K562 (cell line): ENCODE results near the gene PPIA. TPM values are rescaled to one million over a fixed set of nuclear protein-coding genes. Genes with fewer than 3 reads are reported as not detected.

Experiments used
- ERF ChIP-seq: fragments of 450-650 bp; formaldehyde crosslinking; IDR thresholded peaks from 2 replicates; pipeline ENCODE4 v1.4.0; 2020; ENCODE audit warnings: mild to moderate bottlenecking, mixed read lengths
- ETS2 ChIP-seq: IDR thresholded peaks from 2 replicates; pipeline ENCODE4 v1.6.1; 2016; ENCODE audit warnings: borderline replicate concordance, missing genetic modification characterization, mild to moderate bottlenecking, moderate library complexity, missing compliant biosample characterization; ENCODE audit not compliant: poor library complexity, severe bottlenecking
- GTF3C2 ChIP-seq: IDR thresholded peaks from 3 replicates; pipeline ENCODE4 v1.6.1; 2011; ENCODE audit warnings: borderline replicate concordance, mild to moderate bottlenecking, moderate library complexity; ENCODE audit not compliant: insufficient read length; ENCODE audit errors: extremely low read depth
- HNRNPH1 ChIP-seq: fragments of 200-400 bp; formaldehyde crosslinking; optimal IDR thresholded peaks from 2 replicates; pipeline ENCODE3; 2017; ENCODE audit warnings: low read depth, mild to moderate bottlenecking, low read length, moderate library complexity
- HNRNPL ChIP-seq: fragments of 200-400 bp; formaldehyde crosslinking; IDR thresholded peaks from 2 replicates; pipeline ENCODE4 v1.6.1; 2017; ENCODE audit warnings: low read depth, mild to moderate bottlenecking, low read length
- IRF1 ChIP-seq: sonication (generic); formaldehyde crosslinking; IDR thresholded peaks from 2 replicates; pipeline ENCODE4 v1.8.0; 2022; ENCODE audit warnings: missing genetic modification reagents, mild to moderate bottlenecking, borderline replicate concordance
- NBN ChIP-seq: fragments of 450-650 bp; IDR thresholded peaks from 2 replicates; pipeline ENCODE4 v1.6.1; 2016; ENCODE audit warnings: low read depth, mild to moderate bottlenecking
- NR4A1 ChIP-seq, 2 experiments: fragments of 250-450 bp in 1 of 2; fragments of 450-650 bp in 1 of 2; sonication (Bioruptor Pico) in 1 of 2; IDR thresholded peaks; 2 replicates each; pipeline versions ENCODE4 v1.4.0 to v1.6.1; 2016 to 2020; ENCODE audit warnings: mild to moderate bottlenecking in 2 of 2, missing compliant biosample characterization in 1 of 2, missing genetic modification characterization in 1 of 2, moderate library complexity in 1 of 2
- OTX1 ChIP-seq: fragments of 450-650 bp; formaldehyde crosslinking; IDR thresholded peaks from 2 replicates; pipeline ENCODE4 v1.4.0; 2022; ENCODE audit warnings: mild to moderate bottlenecking
- RBFOX2 ChIP-seq: fragments of 200-400 bp; formaldehyde crosslinking; IDR thresholded peaks from 2 replicates; pipeline ENCODE4 v1.6.1; 2017; ENCODE audit warnings: low read depth, mild to moderate bottlenecking, low read length, moderate library complexity
- SMC3 ChIP-seq: conservative IDR thresholded peaks from 2 replicates; pipeline ENCODE4 v1.6.1; 2011; ENCODE audit warnings: low read depth, low read length, improper control_type of control experiment; ENCODE audit not compliant: insufficient read depth
- SPI1 ChIP-seq: IDR thresholded peaks from 2 replicates; pipeline ENCODE4 v1.6.1; 2011; ENCODE audit warnings: low read depth, low read length, control low read depth, borderline replicate concordance
- TAL1 ChIP-seq: fragments of 450-650 bp; IDR thresholded peaks from 2 replicates; pipeline ENCODE4 v1.6.1; 2016; ENCODE audit warnings: mild to moderate bottlenecking
- ZBTB11 ChIP-seq, 3 experiments: fragments of 200-800 bp in 1 of 3; fragments of 250-450 bp in 1 of 3; fragments of 450-650 bp in 1 of 3; sonication (Bioruptor Pico) in 1 of 3; sonication (Bioruptor generic) in 1 of 3; formaldehyde crosslinking in 1 of 3; IDR thresholded peaks; 2 replicates each; pipeline versions ENCODE4 v1.6.1 to v1.8.0; 2016 to 2022; ENCODE audit warnings: mild to moderate bottlenecking in 2 of 3, missing genetic modification characterization in 2 of 3, missing compliant biosample characterization in 1 of 3, moderate library complexity in 1 of 3
- ZNF589 ChIP-seq: fragments of 200-800 bp; sonication (Bioruptor generic); IDR thresholded peaks from 2 replicates; pipeline ENCODE4 v1.6.1; 2016; ENCODE audit warnings: low read depth, missing genetic modification characterization, missing compliant biosample characterization
- polyA plus RNA-seq, 8 experiments: library from polyadenylated mRNA; depleted of rRNA in 4 of 8; stranded (reverse) in 5 of 8; unstranded in 3 of 8; fragments of >200 nt; fragmentation: Nextera tagmentation in 2 of 8; fragmentation: Illumina TruSeq in 1 of 8; extraction: Ambion mirVana in 2 of 8; extraction: Trizol in 1 of 8; gene quantifications; 2 replicates each; pipeline versions ENCODE4 v1.2.1 to v1.2.3, GENCODE V29; 2011 to 2014; ENCODE audit warnings: inconsistent platforms in 1 of 8, missing spikeins in 1 of 8
- total RNA-seq, 7 experiments: library from RNA; depleted of rRNA in 6 of 7; stranded (reverse); fragments of >200 nt in 6 of 7; fragmentation: Illumina TruSeq in 2 of 7; extraction: Trizol in 2 of 7; gene quantifications; 2 replicates each; pipeline versions ENCODE4 v1.2.1 to v1.2.3, GENCODE V29; 2011 to 2021; ENCODE audit warnings: low replicate concordance in 1 of 7
- TF ChIP-seq, protein P1 (sequence below): fragments of 250-450 bp; sonication (Bioruptor Pico); IDR thresholded peaks from 2 replicates; pipeline ENCODE4 v1.5.0; 2022; ENCODE audit warnings: mild to moderate bottlenecking

PPIA gene
- total and polyA plus RNA-seq, 9 of the 15 experiments (the other 6 are each of a cell fraction or from before 2014, with no cell fraction given) = 2,583 to 7,504 (median 3,973) TPM

DNA sequence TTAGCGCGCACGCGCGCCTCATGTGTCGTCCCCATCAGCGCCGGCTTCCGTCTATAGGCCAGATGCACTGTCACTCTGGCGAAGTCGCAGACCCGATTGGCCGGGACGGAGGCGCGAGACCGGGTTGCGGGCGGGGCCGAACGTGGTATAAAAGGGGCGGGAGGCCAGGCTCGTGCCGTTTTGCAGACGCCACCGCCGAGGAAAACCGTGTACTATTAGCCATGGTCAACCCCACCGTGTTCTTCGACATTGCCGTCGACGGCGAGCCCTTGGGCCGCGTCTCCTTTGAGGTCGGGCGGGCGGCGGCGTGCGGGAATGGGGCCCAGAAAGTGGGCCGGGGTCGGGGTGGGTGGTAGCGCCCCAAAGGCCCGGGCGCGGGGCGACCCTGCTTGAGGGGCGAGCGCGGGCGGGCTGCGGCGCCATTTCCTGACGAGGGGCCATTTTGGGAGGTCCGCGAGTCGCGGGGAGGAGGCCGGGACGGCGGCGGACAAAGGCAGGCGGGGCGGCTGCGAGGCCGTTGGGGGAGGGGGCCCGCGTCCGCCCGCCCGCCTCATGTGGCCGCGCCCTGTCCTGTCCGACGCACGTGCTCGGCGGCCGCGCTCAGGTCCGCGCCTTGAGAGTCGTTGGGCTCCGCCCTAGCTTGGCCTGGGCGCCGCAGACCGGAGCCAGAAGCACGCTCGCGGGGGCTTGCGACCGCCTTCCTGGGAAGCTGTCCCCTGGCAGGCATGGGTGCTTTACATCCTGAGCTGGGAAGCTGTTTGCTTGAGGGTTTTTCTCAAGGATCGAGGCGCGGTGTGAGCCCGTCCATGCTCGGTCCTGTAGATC is at the start of gene PPIA (continued):
- TF ChIP-seq GTF3C2 (no peak), SMC3 (no peak), ZNF589 (CRISPR knock-in tag) (peak; percentile 39; the same call in 1 of the 2 replicates), SPI1 (no peak), NBN (no peak), ERF (CRISPR knock-in tag) (peak; percentile 86; the same call in 1 of the 2 replicates), HNRNPH1 (peak; percentile 90), RBFOX2 (peak; percentile 100), TAL1 (no peak), HNRNPL (peak; percentile 78), OTX1 (no peak), IRF1 (no peak), ETS2 (tag) (no peak), ZBTB11 (CRISPR knock-in tag; IDR thresholded peaks at IDR 0.05) (no peak), NR4A1 (CRISPR knock-in tag; IDR thresholded peaks at IDR 0.05) (no peak), NR4A1 (tag; IDR thresholded peaks at IDR 0.05) (peak; percentile 86)
- TF ChIP-seq, protein P1, sequence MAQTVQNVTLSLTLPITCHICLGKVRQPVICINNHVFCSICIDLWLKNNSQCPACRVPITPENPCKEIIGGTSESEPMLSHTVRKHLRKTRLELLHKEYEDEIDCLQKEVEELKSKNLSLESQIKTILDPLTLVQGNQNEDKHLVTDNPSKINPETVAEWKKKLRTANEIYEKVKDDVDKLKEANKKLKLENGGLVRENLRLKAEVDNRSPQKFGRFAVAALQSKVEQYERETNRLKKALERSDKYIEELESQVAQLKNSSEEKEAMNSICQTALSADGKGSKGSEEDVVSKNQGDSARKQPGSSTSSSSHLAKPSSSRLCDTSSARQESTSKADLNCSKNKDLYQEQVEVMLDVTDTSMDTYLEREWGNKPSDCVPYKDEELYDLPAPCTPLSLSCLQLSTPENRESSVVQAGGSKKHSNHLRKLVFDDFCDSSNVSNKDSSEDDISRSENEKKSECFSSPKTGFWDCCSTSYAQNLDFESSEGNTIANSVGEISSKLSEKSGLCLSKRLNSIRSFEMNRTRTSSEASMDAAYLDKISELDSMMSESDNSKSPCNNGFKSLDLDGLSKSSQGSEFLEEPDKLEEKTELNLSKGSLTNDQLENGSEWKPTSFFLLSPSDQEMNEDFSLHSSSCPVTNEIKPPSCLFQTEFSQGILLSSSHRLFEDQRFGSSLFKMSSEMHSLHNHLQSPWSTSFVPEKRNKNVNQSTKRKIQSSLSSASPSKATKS = 0 out of 2 replicates have a peak, but pooled peaks have one; percentile 21
